Fibroblast of skin of abdomen (primary cell): ENCODE data around the gene UGT2A2.

Source experiments
- DNase-seq: peaks from one replicate; pipeline ENCODE4 v3.0.0-alpha.2; 2013

Gene UGT2A2

DNA sequence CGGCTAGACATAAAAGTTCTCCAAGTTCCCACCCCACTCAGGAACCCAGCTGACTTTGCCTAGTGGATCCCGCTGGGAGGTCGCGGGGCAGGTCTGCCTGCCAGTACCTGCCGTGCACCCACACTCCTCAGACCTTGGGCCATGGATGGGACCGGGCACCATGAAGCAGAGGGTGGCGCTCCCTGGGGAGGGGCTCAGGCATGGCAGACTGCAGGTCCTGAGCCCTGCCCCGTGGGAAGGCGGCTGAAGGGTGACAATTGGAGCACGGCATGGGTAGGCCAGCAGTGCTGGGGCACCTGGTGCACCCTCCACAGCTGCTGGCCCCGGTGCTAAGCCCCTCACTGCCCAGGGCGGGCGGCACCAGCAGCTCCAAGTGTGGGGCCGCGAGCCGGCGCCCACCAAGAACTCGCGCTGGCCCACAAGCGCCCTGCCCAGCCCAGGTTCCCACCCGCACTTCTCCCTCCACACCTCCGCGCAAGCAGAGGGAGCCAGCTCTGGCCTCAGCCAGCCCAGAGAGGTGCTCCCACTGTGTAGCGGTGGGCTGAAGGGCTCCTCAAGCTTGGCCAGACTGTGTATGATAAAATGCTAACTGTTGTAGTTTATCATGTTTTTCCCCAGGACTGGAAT is 63.1 kb downstream of the UGT2A2 start:
- DNase-seq: no peak

DNA sequence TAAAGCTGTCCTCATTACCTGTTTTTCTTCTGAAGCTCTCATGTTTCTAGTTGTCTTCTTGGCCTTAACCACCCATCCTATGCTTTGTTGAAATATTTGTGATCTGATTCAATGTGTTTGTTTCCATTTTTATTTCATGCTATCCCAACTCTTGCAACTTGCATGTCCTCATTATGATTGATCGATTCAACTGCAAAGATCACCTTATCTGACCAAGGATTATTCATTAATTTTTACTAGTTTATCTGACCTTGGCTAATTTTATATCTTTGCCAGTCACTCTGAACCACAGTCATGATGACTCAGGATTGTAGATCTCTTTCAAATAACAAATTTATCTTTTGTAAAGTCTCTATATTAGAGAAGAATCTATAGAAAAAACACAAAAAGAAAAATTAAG is 70.7 kb downstream of the UGT2A2 start:
- DNase-seq: no peak

DNA sequence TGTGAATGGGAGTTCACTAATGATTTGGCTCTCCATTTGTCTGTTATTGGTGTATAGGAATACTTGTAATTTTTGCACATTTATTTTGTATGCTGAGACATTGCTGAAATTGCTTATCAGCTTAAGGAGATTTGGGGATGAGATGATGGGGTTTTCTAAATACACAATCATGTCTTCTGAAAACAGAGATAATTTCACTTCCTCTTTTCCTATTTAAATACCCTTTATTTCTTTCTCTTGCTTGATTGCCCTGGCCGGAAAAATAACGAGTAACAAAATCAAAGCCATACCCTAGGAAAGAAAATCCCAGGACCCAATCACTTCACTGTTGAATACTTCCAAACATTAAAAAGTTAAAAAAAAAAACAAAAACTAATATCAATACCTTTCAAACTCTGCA is 76.0 kb downstream of the UGT2A2 start:
- DNase-seq: no peak

DNA sequence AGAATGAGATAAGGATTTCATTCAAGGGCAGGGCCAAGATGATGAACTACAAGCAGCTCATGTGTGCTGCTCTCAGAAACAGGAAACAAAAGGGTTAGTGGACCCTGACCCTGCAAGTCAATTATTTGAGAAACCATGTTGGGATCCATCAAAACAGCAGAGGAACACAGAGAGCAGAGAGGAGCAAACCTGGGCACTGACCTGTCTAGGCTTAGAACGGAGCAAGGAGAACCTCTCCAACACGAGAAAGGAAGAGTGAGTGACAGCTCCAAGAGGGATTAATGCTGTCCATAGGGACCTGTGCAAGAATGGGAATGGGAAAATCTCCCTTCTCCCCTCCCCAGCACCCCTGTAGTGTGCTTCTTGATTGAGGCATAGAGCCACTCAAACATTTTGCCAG is 89.8 kb downstream of the UGT2A2 start:
- DNase-seq: no peak

DNA sequence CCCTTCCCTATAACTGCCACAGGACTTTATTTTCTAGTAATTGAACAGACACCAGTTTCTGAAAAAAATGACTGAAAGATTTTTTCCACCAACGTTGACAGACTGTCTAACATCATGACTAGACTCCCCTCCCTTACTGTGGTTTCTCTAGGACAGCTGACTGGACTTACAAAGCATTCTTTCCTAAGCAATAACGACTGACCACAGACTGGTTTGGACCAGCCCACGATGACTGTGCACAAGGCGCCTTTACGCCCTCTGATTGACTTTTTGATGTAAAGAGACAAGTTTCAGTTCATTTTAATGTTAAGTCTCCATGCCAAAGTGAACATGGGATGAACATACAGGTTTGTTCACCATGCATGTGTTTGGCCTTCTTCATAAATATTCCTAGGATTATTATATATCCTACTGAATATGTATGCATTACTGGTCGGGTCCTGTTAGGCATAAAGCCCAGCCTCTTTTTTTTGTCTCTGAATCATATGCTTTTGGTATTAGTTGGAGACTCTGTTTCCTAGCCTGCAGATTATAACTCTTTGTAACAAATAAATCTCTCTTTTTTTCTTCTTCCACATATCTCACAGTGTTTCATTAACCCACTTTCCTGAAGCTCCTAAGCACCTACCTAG is 93.2 kb downstream of the UGT2A2 start:
- peak; percentile 70 for DNase-seq
